HepG2 (cell line): ENCODE results near the gene SFI1. TPM values are rescaled to one million over a fixed set of nuclear protein-coding genes. Genes with fewer than 3 reads are reported as not detected.

Source experiments
- FOXA3 ChIP-seq: IDR thresholded peaks from 2 replicates; pipeline ENCODE4 v1.6.1; 2016; ENCODE audit warnings: missing genetic modification reagents, missing compliant biosample characterization
- GZF1 ChIP-seq: sonication (generic); formaldehyde crosslinking; IDR thresholded peaks from 2 replicates; pipeline ENCODE4 v1.5.1; 2020; ENCODE audit warnings: mild to moderate bottlenecking, missing genetic modification reagents
- MXI1 ChIP-seq: IDR thresholded peaks from 3 replicates; pipeline ENCODE4 v1.6.1; 2012; ENCODE audit warnings: low read depth, low read length, inconsistent platforms, borderline replicate concordance
- NCOR1 ChIP-seq: fragments of 200-600 bp; sonication (generic); IDR thresholded peaks from 2 replicates; pipeline ENCODE4 v1.7.0; 2017; ENCODE audit warnings: antibody characterized with exemption, low read length, borderline replicate concordance
- NFRKB ChIP-seq: fragments of 450-650 bp; IDR thresholded peaks from 2 replicates; pipeline ENCODE4 v1.6.1; 2017
- POLR2AphosphoS2 ChIP-seq: IDR thresholded peaks from 2 replicates; pipeline ENCODE4 v1.6.1; 2011; ENCODE audit warnings: low read depth, low read length, improper control_type of control experiment
- SIN3B ChIP-seq: fragments of 150-350 bp; IDR thresholded peaks from 2 replicates; pipeline ENCODE4 v1.6.1; 2014; ENCODE audit warnings: low read length
- SIX4 ChIP-seq: sonication (generic); formaldehyde crosslinking; IDR thresholded peaks from 2 replicates; pipeline ENCODE4 v1.4.0; 2020; ENCODE audit warnings: missing genetic modification reagents
- TBL1XR1 ChIP-seq: fragments of 150-350 bp; IDR thresholded peaks from 2 replicates; pipeline ENCODE4 v1.6.1; 2014; ENCODE audit warnings: borderline replicate concordance, low read length; ENCODE audit not compliant: partially characterized antibody
- YEATS2 ChIP-seq: sonication (generic); formaldehyde crosslinking; IDR thresholded peaks from 2 replicates; pipeline ENCODE4 v1.4.0; 2020; ENCODE audit warnings: missing genetic modification reagents, borderline replicate concordance
- ZMAT3 ChIP-seq: sonication (generic); formaldehyde crosslinking; conservative IDR thresholded peaks from 2 replicates; pipeline ENCODE4 v1.7.0; 2021; ENCODE audit warnings: missing genetic modification reagents
- ZNF101 ChIP-seq: sonication (generic); formaldehyde crosslinking; IDR thresholded peaks from 2 replicates; pipeline ENCODE4 v1.4.0; 2020; ENCODE audit warnings: mild to moderate bottlenecking, low read depth, missing genetic modification reagents, borderline replicate concordance
- ZNF121 ChIP-seq: sonication (generic); formaldehyde crosslinking; IDR thresholded peaks from 2 replicates; pipeline ENCODE4 v1.5.0; 2020; ENCODE audit warnings: mild to moderate bottlenecking, missing genetic modification reagents
- ZNF205 ChIP-seq: IDR thresholded peaks from 2 replicates; pipeline ENCODE4 v1.6.1; 2018; ENCODE audit warnings: missing biosample characterization, missing genetic modification reagents
- ZNF331 ChIP-seq: sonication (generic); formaldehyde crosslinking; IDR thresholded peaks from 2 replicates; pipeline ENCODE4 v1.4.0; 2020; ENCODE audit warnings: missing genetic modification reagents
- ZNF383 ChIP-seq: sonication (generic); formaldehyde crosslinking; IDR thresholded peaks from 2 replicates; pipeline ENCODE4 v1.4.0; 2020; ENCODE audit warnings: missing genetic modification reagents, mild to moderate bottlenecking, borderline replicate concordance
- ZNF562 ChIP-seq: sonication (generic); formaldehyde crosslinking; IDR thresholded peaks from 2 replicates; pipeline ENCODE4 v1.8.0; 2022; ENCODE audit warnings: missing genetic modification reagents, borderline replicate concordance
- ZNF670 ChIP-seq: sonication (generic); formaldehyde crosslinking; IDR thresholded peaks from 2 replicates; pipeline ENCODE4 v1.8.0; 2022; ENCODE audit warnings: mild to moderate bottlenecking, missing genetic modification reagents, borderline replicate concordance
- ZNF768 ChIP-seq: sonication (generic); formaldehyde crosslinking; IDR thresholded peaks from 2 replicates; pipeline ENCODE4 v1.4.0; 2020; ENCODE audit warnings: missing genetic modification reagents
- polyA plus RNA-seq, 8 experiments: library from polyadenylated mRNA; depleted of rRNA in 3 of 8; stranded (reverse) in 7 of 8; unstranded in 1 of 8; fragments of >200 nt; fragmentation: Illumina TruSeq in 4 of 8; extraction: Trizol in 4 of 8; gene quantifications; 2 replicates each; pipeline versions ENCODE4 v1.2.1 to v1.2.3, GENCODE V29; 2011 to 2016; ENCODE audit warnings: low read depth in 4 of 8, missing spikeins in 1 of 8, mixed read lengths in 1 of 8; ENCODE audit not compliant: insufficient read depth in 1 of 8
- total RNA-seq, 5 experiments: library from RNA; depleted of rRNA; stranded (reverse); fragments of >200 nt; fragmentation: Illumina TruSeq; extraction: Trizol; gene quantifications; 2 replicates each; pipeline ENCODE4 v1.2.3, GENCODE V29; 2016; ENCODE audit warnings: low read depth in 1 of 5
- TF ChIP-seq, protein P1 (sequence below): sonication (generic); formaldehyde crosslinking; IDR thresholded peaks from 2 replicates; pipeline ENCODE4 v1.5.0; 2020; ENCODE audit warnings: mild to moderate bottlenecking, missing genetic modification reagents, borderline replicate concordance
- TF ChIP-seq, protein P2 (sequence below): sonication (generic); formaldehyde crosslinking; IDR thresholded peaks from 2 replicates; pipeline ENCODE4 v1.4.0; 2020; ENCODE audit warnings: low read depth, mild to moderate bottlenecking, missing genetic modification reagents
- TF ChIP-seq, protein P3 (sequence below): fragments of 450-650 bp; IDR thresholded peaks from 2 replicates; pipeline ENCODE4 v1.6.1; 2016
- TF ChIP-seq, protein P4 (sequence below): sonication (generic); formaldehyde crosslinking; IDR thresholded peaks from 2 replicates; pipeline ENCODE4 v1.8.0; 2022; ENCODE audit warnings: mild to moderate bottlenecking, missing genetic modification reagents; ENCODE audit not compliant: insufficient replicate concordance

Gene SFI1
- total and polyA plus RNA-seq, 2 of the 13 experiments (the other 11 are each of a cell fraction or from before 2014, with no cell fraction given), result 20.5 to 40.1 TPM

DNA sequence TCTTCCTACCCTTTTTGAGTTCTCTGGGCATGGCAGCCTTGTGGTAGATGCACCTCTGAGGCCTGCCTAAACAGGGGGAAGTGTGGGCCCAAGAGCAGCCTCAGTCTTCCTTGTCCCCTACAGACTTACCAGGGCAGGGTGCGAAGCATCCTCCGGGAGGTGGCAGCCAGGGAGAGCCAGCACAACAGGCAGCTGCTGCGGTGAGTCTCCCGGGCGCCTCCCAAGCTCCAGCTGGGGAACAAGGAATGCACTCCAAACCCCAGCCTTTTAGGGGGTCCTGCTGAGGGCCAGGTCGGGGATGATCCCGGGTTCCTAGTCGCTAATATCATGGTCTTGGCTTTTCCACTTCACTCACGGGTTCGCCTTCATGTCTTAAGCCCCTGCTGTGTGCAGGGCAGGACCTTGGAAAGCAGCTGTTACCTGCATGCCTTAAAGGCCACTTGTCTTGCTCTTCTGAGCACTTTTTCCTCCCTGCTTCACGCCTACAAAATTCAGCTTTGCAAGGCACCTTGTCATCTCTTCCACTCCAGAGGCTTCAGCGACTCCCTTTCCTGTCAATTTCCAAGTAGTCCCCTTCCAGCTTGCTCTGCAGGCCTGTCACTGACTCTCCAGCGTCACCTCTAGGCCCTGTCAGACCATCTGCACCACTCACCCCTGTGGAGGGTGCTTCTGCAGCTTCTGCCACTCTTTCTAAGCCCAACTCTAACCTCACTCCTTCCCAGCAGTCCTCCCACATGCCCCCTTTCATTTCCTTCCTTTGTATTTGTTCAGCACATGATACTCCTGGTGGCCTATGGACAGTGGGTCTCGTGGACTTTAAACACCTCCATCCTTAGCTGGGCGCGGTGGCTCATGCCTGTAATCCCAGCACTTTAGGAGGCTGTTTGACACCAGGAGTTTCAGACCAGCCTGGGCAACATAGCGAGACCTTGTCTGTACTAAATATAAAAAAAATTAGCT is 108.7 kb downstream of the SFI1 start (continued):
- TF ChIP-seq, protein P1, sequence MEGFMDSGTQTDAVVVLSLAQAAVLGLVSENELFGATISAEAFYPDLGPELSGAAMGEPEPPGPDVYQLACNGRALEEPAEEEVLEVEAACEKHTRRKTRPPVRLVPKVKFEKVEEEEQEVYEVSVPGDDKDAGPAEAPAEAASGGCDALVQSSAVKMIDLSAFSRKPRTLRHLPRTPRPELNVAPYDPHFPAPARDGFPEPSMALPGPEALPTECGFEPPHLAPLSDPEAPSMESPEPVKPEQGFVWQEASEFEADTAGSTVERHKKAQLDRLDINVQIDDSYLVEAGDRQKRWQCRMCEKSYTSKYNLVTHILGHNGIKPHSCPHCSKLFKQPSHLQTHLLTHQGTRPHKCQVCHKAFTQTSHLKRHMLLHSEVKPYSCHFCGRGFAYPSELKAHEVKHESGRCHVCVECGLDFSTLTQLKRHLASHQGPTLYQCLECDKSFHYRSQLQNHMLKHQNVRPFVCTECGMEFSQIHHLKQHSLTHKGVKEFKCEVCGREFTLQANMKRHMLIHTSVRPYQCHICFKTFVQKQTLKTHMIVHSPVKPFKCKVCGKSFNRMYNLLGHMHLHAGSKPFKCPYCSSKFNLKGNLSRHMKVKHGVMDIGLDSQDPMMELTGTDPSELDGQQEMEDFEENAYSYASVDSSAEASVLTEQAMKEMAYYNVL, result no peak
- TF ChIP-seq TBL1XR1 (no peak), NFRKB (no peak), ZNF768 (no peak), FOXA3 (CRISPR knock-in tag) (no peak), ZNF205 (CRISPR knock-in tag) (no peak), ZNF101 (no peak), ZNF121 (CRISPR knock-in tag) (0 out of 2 replicates have a peak, but pooled peaks have one; percentile 26), ZNF670 (CRISPR knock-in tag) (no peak), YEATS2 (CRISPR knock-in tag) (no peak), MXI1 (peak; percentile 27; the same call in 1 of the 3 replicates), ZNF331 (CRISPR knock-in tag) (no peak), NCOR1 (peak; percentile 43; the same call in 1 of the 2 replicates), GZF1 (CRISPR knock-in tag) (no peak), POLR2AphosphoS2 (no peak), SIN3B (no peak), ZNF383 (CRISPR knock-in tag) (no peak), ZMAT3 (CRISPR knock-in tag) (no peak), SIX4 (CRISPR knock-in tag) (no peak), ZNF562 (CRISPR knock-in tag) (no peak)
- TF ChIP-seq, protein P2, sequence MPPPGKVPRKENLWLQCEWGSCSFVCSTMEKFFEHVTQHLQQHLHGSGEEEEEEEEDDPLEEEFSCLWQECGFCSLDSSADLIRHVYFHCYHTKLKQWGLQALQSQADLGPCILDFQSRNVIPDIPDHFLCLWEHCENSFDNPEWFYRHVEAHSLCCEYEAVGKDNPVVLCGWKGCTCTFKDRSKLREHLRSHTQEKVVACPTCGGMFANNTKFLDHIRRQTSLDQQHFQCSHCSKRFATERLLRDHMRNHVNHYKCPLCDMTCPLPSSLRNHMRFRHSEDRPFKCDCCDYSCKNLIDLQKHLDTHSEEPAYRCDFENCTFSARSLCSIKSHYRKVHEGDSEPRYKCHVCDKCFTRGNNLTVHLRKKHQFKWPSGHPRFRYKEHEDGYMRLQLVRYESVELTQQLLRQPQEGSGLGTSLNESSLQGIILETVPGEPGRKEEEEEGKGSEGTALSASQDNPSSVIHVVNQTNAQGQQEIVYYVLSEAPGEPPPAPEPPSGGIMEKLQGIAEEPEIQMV (CRISPR knock-in tag), result no peak
- TF ChIP-seq, protein P3, sequence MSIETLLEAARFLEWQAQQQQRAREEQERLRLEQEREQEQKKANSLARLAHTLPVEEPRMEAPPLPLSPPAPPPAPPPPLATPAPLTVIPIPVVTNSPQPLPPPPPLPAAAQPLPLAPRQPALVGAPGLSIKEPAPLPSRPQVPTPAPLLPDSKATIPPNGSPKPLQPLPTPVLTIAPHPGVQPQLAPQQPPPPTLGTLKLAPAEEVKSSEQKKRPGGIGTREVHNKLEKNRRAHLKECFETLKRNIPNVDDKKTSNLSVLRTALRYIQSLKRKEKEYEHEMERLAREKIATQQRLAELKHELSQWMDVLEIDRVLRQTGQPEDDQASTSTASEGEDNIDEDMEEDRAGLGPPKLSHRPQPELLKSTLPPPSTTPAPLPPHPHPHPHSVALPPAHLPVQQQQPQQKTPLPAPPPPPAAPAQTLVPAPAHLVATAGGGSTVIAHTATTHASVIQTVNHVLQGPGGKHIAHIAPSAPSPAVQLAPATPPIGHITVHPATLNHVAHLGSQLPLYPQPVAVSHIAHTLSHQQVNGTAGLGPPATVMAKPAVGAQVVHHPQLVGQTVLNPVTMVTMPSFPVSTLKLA, result no peak
- TF ChIP-seq, protein P4, sequence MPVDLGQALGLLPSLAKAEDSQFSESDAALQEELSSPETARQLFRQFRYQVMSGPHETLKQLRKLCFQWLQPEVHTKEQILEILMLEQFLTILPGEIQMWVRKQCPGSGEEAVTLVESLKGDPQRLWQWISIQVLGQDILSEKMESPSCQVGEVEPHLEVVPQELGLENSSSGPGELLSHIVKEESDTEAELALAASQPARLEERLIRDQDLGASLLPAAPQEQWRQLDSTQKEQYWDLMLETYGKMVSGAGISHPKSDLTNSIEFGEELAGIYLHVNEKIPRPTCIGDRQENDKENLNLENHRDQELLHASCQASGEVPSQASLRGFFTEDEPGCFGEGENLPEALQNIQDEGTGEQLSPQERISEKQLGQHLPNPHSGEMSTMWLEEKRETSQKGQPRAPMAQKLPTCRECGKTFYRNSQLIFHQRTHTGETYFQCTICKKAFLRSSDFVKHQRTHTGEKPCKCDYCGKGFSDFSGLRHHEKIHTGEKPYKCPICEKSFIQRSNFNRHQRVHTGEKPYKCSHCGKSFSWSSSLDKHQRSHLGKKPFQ (CRISPR knock-in tag), result no peak
